Thymus (tissue), 11 donors: ENCODE measurements around the gene NCF4. TPM values are rescaled to one million over a fixed set of nuclear protein-coding genes. Genes with fewer than 3 reads are reported as not detected.

Source experiments
- DNase-seq, 9 donors: peaks; one replicate each; pipeline ENCODE4 v3.0.0-alpha.2; 2013; ENCODE audit warnings: low spot score in 9 of 9, low read depth in 6 of 9, missing footprints in 1 of 9
- H3K27ac ChIP-seq, 2 donors: one replicate each; pipeline ENCODE4 v1.5.1; 2013; ENCODE audit warnings: control low read depth in 1 of 2, low read depth in 1 of 2, low read length in 1 of 2, mild to moderate bottlenecking in 1 of 2, moderate library complexity in 1 of 2
- H3K27me3 ChIP-seq, 2 donors: one replicate each; pipeline ENCODE4 v1.5.1; 2013; ENCODE audit warnings: low read length in 1 of 2; ENCODE audit not compliant: control insufficient read depth in 2 of 2, insufficient read depth in 1 of 2
- H3K36me3 ChIP-seq, 2 donors: one replicate each; pipeline ENCODE4 v1.5.1; 2013; ENCODE audit warnings: low read length in 1 of 2, mild to moderate bottlenecking in 1 of 2, moderate library complexity in 1 of 2; ENCODE audit not compliant: control insufficient read depth in 2 of 2, insufficient read depth in 2 of 2
- H3K4me1 ChIP-seq, 2 donors: one replicate each; pipeline ENCODE4 v1.5.1; 2013; ENCODE audit warnings: low read length in 2 of 2; ENCODE audit not compliant: control insufficient read depth in 2 of 2, insufficient read depth in 2 of 2
- H3K4me3 ChIP-seq, 2 donors: one replicate each; pipeline ENCODE4 v1.5.1; 2013; ENCODE audit warnings: low read length in 2 of 2, control low read depth in 1 of 2, mild to moderate bottlenecking in 1 of 2
- H3K9me3 ChIP-seq, 2 donors: one replicate each; pipeline ENCODE4 v1.5.1; 2013; ENCODE audit warnings: low read length in 1 of 2, mild to moderate bottlenecking in 1 of 2; ENCODE audit not compliant: control insufficient read depth in 2 of 2, insufficient read depth in 1 of 2
- WGBS: extraction: QIAGEN DNeasy Blood & Tissue Kit; methylation state at CpG from one replicate; pipeline ENCODE4 v1.1.7; 2013; 5-methylcytosine and 5-hydroxymethylcytosine counted together
- polyA plus RNA-seq: library from polyadenylated mRNA; stranded (reverse); fragments of 200-250 nt; gene quantifications from one replicate; pipeline ENCODE4 v1.2.3, GENCODE V29; 2013
- total RNA-seq: library from RNA; stranded (reverse); fragments of 120-200 nt; gene quantifications from one replicate; pipeline ENCODE4 v1.2.4, GENCODE V29; 2013
- donor health status: healthy.

Gene NCF4
- total and polyA plus RNA-seq, 2 donors, result 17.6 to 24.0 TPM

DNA sequence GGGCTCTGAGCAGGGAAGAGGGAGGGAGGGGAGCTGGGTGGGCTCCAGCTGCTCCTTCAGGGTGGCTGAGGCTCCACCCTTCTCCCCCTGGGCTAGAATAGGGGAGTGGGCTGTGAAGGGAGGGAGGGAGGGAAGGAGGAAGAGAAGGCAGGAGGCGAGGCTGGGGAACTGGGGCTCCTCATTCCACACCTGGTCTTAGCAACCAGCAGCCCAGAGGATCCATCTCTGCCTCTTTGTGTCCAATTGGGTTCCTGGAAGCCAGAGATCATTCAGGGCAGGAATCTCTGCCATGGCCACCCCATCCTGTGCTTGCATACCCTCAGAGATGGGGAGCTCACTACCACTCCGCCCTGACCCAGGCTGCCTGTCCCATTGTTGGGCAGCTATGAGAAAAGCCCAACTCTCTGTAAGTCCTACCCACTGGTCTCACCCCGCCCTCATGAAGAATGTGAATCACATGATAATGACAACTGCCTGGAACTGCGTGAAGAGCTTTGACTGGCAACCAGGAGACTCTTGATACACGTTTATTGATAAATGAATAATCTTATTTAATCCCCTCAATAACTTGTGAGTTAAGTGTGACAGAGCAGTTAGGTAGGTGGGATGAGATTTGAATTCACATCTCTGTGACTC, 7.9 kb downstream of the NCF4 start:
- peaks cover 0 to 2% of the 10 kb centered on the region in 2 donors for H3K36me3 ChIP-seq
- H3K27ac ChIP-seq, result no peak overlapping the region
- H3K4me3 ChIP-seq, result no peak overlapping the region
- WGBS, result 95% methylated on average over 5 of the region's 5 CpGs
- peaks cover 0 to 4% of the 10 kb centered on the region in 2 donors for H3K4me1 ChIP-seq
- no peaks in the 10 kb centered on the region for H3K27me3 ChIP-seq
- no peaks in the 10 kb centered on the region for H3K9me3 ChIP-seq
- DNase-seq, result no peak

DNA sequence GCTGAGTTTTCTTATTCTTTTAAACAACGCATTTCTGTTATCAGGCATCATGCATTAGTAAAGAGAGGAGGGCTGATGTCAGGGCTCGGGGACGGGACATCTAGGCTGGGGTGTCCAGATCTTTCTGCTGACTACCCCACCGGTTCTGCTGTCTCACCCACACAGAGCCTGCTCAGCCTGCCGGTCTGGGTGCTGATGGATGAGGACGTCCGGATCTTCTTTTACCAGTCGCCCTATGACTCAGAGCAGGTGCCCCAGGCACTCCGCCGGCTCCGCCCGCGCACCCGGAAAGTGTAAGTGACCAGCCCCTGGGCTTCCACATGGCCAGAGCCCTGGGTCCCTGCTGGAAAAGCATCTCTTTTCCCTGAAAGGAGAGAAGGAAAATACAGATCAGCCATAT, 9.4 kb downstream of the NCF4 start:
- peaks cover 0 to 9% of the 10 kb centered on the region in 2 donors for H3K4me1 ChIP-seq
- peaks cover 0 to 2% of the 10 kb centered on the region in 2 donors for H3K36me3 ChIP-seq
- no peak for DNase-seq
- no peaks in the 10 kb centered on the region for H3K9me3 ChIP-seq
- no peaks in the 10 kb centered on the region for H3K27me3 ChIP-seq
- 96% methylated on average over 14 of the region's 14 CpGs for WGBS
- no peak overlapping the region for H3K4me3 ChIP-seq
- H3K27ac ChIP-seq, result no peak overlapping the region

DNA sequence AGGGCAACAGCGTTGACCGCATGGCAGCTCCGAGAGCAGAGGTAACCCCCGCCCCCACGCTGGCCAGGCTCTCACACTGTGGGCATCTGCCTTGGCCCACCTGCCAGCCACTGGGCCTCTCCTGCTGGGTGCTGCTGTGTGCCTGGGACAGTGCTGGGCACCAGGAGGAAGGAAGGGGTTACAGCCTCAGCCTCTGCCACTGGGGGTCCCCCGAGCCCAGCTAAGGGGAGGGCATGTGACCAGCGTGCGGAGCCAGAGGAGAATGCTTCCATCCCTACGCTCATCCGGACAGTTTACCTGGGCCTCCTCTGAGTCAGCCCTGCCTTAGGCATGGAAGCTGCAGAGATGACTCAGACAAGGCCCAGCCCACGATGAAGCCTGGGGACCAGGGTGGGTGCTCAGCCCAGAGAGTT, 10.9 kb downstream of the NCF4 start:
- H3K9me3 ChIP-seq, result no peaks in the 10 kb centered on the region
- WGBS, result 95% methylated on average over 11 of the region's 11 CpGs
- no peaks in the 10 kb centered on the region for H3K27me3 ChIP-seq
- peaks cover 0 to 9% of the 10 kb centered on the region in 2 donors for H3K4me1 ChIP-seq
- no peak for DNase-seq
- no peak overlapping the region for H3K4me3 ChIP-seq
- H3K27ac ChIP-seq, result no peak overlapping the region
- peaks cover 0 to 2% of the 10 kb centered on the region in 2 donors for H3K36me3 ChIP-seq

DNA sequence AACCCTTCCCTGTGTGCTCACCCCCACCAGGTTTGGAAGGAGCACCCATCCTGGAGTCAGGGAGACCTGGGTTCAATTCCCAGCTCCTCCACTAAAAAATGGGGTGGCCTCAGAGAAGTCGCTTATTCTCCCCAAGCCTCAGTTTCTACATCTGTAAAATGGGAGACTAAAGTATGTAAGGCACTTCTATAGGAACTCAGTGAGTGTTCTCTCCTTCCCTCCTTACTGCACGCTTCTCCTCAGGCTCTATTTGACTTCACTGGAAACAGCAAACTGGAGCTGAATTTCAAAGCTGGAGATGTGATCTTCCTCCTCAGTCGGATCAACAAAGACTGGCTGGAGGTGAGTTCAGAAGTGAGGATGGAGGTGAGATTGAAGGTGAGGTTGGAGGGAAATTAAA, 11.3 kb downstream of the NCF4 start:
- H3K4me3 ChIP-seq, result no peak overlapping the region
- H3K36me3 ChIP-seq, result peaks cover 0 to 2% of the 10 kb centered on the region in 2 donors
- H3K27ac ChIP-seq, result no peak overlapping the region

DNA sequence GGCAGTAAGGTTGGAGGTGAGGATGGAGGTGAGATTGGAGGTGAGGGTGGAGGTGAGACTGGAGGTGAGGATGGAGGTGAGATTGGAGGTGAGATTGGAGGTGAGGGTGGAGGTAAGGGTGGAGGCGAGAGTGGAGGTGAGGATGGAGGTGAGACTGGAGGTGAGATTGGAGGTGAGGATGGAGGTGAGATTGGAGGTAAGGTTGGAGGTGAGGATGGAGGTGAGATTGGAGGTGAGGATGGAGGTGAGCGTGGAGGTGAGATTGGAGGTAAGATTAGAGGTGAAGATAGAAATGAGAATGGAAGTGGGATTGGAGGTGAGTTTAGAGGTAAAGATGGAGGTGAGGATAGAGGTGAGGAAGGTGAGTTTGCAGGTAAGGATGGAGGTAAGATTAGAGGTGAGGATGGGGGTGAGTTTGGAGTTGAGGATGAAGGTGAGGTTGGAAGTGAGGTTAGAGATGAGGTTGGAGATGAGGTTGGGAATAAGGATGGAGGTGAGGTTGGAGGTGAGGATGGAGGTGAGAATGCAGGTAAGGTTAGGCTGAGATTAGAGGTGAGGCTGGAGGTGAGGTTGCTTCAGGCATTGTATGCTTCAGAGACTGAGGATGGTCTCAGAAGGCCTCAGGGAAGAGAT, 12.2 kb downstream of the NCF4 start:
- 99% methylated on average over 2 of the region's 2 CpGs for WGBS

More for the DNA sequence above, 11.3 kb downstream of the NCF4 start:
- Histone ChIP-seq H3K9me3 (no peaks in the 10 kb centered on the region), H3K27me3 (no peaks in the 10 kb centered on the region), H3K4me1 (peaks cover 0 to 9% of the 10 kb centered on the region in 2 donors)
- WGBS, result over 99% methylated on average over 3 of the region's 3 CpGs
- DNase-seq, result no peak

DNA sequence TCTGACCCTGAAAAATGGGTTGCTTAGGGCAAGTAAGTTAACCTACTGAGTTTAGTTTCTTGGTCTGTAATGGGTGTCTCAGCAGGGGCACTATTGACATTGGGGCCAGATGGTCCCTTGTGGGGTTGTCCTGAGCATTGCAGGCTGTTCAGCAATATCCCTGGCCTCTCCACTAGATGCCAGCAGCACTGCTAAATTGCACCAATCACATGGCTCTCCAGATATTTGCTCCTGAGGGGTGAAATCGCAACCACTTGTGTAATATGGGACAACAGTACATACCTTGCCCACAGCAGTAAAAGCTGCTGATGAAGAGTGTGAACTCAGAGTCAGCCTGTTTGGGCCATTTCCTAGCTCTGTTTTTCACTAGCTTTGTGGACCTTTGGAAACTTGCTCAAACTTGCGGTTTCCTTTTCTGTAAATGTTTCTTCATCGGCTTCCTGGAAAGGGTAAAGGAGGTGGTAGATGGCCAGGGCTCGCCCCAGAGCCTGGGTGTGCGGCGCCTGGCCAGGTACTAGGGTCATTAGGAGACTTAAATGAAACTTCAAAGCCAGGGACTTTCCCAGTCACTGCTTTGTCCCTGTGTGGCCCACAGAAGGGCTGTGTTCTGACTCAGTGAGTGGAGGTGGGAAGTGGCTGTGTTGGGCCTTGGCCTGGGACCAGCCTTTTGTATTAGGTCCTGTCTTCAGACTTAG, 13.0 kb downstream of the NCF4 start:
- Histone ChIP-seq H3K4me3 (no peak overlapping the region), H3K36me3 (peaks cover 0 to 2% of the 10 kb centered on the region in 2 donors), H3K9me3 (no peaks in the 10 kb centered on the region), H3K27me3 (no peaks in the 10 kb centered on the region), H3K27ac (peak overlapping the region; percentile 11 to 61), H3K4me1 (peaks cover 0 to 9% of the 10 kb centered on the region in 2 donors)
- no peak for DNase-seq
- 77% methylated on average over 6 of the region's 6 CpGs for WGBS

More for the DNA sequence above, 12.2 kb downstream of the NCF4 start:
- Histone ChIP-seq H3K27ac (peak overlapping the region in 1 of 2 donors; percentile 41), H3K4me1 (peaks cover 0 to 9% of the 10 kb centered on the region in 2 donors), H3K9me3 (no peaks in the 10 kb centered on the region), H3K27me3 (no peaks in the 10 kb centered on the region), H3K36me3 (peaks cover 0 to 2% of the 10 kb centered on the region in 2 donors), H3K4me3 (no peak overlapping the region)
- no peak for DNase-seq

DNA sequence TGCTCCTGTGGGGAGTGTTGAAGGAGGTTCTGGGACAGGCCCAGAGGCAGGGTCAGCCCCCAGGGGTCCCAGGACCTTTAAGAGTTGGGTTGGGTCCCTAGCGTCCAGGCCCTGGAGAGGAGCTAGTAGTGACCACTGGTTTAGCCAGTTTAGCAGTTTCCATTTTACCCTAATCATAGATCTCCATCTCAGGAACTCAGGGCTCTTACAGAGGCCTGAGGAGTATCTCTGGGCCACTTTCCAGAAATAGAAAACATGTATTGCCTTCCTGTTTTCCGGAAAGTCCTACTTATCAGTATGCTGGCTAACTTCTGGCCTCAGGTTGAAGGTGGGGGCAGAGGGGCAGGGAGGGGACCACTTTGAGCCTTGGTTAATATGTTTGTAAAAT, 13.5 kb downstream of the NCF4 start:
- Histone ChIP-seq H3K27me3 (no peaks in the 10 kb centered on the region), H3K36me3 (peaks cover 0 to 2% of the 10 kb centered on the region in 2 donors), H3K9me3 (no peaks in the 10 kb centered on the region), H3K4me1 (peaks cover 0 to 9% of the 10 kb centered on the region in 2 donors), H3K4me3 (no peak overlapping the region), H3K27ac (peak overlapping the region; percentile 11 to 61)
- DNase-seq, result no peak
- WGBS, result 91% methylated on average over 2 of the region's 2 CpGs

DNA sequence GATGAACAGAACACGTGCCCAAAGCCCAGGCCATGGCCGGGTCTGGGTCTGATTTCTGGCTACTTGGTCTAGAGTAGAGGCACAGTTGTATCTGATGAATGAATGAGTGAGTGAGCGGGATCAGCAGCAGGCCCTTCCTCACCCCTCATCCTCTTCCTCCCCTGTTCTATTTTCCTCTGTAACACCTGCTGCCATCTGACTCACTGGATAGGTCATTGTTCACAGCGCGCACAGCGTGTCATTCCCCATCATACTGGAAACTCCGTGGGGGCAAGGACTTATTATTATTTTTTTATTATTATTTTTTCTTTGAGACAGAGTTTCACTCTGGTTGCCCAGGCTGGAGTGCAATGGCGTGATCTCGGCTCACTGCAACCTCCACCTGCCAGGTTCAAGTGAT, 13.9 kb downstream of the NCF4 start:
- H3K9me3 ChIP-seq, result no peaks in the 10 kb centered on the region
- H3K36me3 ChIP-seq, result no peaks in the 10 kb centered on the region
- H3K4me3 ChIP-seq, result no peak overlapping the region
- H3K27ac ChIP-seq, result peak overlapping the region in 1 of 2 donors; percentile 61
- H3K4me1 ChIP-seq, result peaks cover 0 to 9% of the 10 kb centered on the region in 2 donors
- DNase-seq, result no peak
- 85% methylated on average over 9 of the region's 9 CpGs for WGBS
- H3K27me3 ChIP-seq, result no peaks in the 10 kb centered on the region

DNA sequence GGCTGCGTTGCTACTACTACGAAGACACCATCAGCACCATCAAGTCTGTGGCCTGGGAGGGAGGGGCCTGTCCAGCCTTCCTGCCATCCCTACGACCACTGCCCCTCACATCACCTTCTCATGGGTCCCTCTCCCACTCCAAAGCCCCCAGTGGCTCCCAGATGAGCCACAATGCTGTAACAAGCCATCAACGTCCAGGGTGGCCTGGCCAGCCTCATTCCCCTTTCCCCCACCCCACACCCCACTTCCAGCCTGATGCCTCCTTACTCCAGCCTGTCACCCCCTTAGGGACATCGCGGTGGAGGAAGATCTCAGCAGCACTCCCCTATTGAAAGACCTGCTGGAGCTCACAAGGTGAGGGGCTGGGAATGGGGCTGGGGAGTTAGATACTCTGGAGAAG, 14.9 kb downstream of the NCF4 start:
- Histone ChIP-seq H3K9me3 (peaks cover 0 to 1% of the 10 kb centered on the region in 2 donors), H3K27ac (no peak overlapping the region), H3K4me3 (no peak overlapping the region), H3K27me3 (no peaks in the 10 kb centered on the region), H3K4me1 (peaks cover 0 to 9% of the 10 kb centered on the region in 2 donors), H3K36me3 (no peaks in the 10 kb centered on the region)
- DNase-seq, result no peak
- WGBS, result 87% methylated on average over 6 of the region's 6 CpGs
